HS-27A (cell line): ENCODE measurements around the gene ETDC.
"Not testable (repeated sequence)": the region's sequence is repeated elsewhere in the genome, so short reads cannot be mapped to it uniquely, and the experiment has no call there.

Experiments
- DNase-seq: peaks from one replicate; pipeline ENCODE4 v3.0.0-alpha.2; 2012; ENCODE audit warnings: low read depth, missing footprints

Gene ETDC

DNA sequence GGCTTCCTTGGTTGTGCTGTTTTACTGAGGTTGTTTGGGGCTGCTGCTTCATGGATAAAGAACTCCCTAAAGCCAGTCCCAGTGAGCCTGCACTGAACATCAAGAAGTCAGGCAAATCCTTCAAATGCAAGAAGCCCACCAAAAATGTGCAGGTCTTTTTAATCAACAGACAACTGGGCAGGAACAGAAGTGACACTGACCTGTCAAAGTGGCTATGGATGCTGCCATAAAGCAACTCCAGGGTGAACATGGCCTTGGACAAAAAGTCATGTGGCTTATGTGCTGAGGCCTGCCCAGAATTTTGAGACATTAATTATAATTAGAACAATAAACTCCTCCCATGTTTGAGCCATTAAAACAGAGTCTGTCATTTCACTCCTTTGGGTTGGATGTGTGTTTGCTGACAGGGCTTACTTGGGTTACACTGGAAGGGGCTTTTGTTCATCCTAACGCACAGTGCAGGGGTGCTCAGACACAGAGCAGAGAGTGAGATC lies at the start of gene ETDC:
Gene ETDC (plus strand): TSS at position 51 of the 494 bp plus-strand sequence. CDS start 0 bp downstream, at position 51.
- no peak for DNase-seq

DNA sequence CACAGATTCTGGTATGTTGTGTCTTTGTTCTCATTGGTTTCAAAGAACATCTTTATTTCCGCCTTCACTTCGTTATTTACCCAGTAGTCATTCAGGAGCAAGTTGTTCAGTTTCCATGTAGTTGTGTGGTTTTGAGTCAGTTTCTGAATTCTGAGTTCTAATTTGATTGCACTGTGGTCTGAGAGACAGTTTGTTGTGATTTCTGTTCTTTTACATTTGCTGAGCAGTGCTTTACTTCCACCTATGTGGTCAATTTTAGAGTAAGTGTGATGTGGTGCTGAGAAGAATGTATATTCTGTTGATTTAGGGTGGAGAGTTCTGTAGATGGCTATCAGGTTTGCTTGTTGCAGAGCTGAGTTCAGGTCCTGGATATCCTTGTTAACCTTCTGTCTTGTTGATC lies 48.3 kb upstream of the ETDC start:
- not testable (repeated sequence) for DNase-seq

DNA sequence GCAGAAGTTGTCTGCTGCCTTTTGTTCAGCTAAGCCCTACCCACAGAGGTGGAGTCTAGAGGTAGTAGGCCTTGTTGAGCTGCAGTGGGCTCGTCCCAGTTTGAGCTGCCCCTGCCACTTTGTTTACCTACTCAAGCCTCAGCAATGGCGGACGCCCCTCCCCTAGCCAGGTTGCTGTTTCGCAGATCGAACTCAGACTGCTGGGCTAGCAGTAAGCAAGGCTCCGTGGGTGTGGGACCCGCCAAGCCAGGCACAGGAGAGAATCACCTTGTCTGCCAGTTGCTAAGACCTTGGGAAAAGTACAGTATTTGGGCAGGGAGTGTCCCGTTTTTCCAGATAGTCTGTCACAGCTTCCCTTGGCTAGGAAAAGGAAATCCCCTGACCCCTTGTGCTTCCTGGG lies 45.9 kb upstream of the ETDC start:
- not testable (repeated sequence) for DNase-seq

DNA sequence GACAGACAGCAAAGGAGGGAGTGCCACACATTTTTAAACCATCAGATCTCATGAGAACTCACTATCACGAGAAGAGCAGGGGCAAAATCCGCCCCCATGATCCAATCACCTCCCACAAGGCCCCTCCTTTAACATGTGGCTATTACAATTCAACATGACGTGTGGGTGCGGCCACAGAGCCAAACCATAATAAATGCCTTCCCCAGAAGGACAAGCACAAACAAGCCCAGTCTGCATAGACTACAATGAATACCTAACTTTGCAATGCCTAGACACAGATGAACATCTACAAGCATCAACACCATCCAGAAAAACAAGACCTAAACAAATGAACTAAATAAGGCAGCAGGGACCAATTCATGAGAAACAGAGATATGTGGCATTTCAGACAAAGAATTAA lies 45.1 kb upstream of the ETDC start:
- no peak for DNase-seq

DNA sequence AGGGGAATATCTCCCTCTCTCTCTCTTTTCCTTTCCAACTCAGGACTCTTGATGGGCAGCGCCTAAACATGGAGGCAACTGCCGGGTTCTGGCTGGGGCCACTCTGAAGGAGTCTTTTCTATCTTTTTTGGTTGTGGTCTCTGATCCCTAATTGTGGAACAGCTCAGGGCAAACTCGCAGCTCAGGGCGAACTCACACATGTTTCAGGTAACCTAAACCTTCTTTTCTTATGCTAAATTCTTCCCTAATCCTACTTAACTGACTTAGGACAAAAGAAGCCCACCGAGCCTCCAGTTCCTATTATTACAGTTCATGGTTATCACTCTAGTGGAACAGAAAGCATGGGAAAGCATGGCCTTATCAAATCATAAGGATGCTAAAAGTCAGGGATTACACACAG lies 36.1 kb upstream of the ETDC start:
- no peak for DNase-seq

DNA sequence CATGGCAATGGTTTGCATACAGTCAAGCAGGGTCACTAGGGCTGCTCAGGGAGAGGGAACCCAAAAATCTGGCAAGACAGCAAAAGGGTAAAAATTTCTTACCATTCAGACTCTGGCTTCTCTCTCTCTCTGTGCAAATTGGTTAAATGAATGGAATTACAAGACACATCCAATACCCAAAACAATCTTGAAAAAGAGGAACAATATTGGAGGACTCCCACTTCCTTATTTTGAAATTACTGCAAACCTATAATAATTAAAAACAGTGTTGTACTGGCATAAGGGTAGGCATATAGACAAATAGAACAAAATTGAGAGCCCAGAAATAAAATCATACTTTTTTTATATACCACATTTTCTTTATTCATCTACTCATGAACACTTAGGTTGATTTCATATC lies 33.3 kb upstream of the ETDC start:
- DNase-seq: no peak

DNA sequence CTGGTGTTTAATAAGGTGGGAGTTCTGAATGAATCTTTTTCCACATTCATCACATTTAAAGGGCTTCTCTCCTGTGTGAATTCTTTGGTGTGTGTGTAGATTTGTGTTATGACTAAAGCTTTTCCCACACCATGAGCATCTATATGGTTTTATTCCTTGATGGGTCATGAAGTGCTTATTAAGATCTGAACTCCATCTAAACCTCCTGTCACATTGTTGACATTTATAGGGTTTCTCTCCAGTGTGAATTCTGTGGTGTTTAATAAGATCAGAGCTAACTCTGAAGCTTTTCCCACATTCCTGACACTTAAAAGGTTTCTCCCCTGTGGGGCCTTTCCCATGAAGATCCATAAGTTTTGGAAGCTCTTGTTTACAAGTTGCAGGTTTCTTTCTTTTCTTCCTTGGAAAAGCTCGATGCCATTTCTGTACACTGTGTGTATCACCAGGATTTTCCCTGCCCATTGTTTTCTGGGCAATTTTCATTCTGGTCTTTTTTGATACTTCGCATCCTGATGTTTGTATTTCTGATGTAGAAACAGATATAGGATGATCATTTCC lies 21.9 kb upstream of the ETDC start:
- DNase-seq: no peak

DNA sequence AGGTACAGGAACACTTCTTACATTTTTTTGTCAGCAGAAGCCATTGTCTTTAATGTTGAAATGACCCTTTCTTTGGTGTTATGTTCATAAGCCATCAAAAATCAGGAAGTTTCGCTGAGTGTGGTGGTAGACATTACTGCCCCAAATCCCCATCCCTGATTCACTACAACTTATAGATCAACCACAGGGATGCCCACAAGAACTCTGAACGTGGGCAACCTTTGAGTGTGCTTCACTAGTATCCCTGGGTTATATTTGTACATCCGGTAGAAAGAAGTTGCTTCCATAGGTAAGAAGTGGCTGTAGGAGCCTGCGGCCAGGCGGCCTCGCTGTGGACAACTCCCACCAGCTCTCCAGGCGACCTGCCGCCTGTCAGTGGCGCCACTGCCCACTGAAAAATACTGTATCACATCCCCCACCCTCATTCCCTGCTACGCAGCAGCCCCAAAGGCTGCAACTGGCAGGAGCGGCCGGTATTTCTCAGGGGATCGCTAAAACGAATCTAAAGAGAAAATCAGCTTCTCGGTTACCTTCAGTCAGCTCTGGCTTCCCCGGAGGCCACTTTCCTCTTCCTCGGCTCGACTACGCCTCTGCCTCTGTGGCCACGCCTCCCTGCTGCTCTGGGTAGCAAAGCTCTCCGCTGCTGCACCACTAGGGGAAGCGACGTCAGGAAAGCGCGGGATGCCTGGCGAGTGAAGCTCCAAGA lies 13.9 kb upstream of the ETDC start:
- DNase-seq: no peak

DNA sequence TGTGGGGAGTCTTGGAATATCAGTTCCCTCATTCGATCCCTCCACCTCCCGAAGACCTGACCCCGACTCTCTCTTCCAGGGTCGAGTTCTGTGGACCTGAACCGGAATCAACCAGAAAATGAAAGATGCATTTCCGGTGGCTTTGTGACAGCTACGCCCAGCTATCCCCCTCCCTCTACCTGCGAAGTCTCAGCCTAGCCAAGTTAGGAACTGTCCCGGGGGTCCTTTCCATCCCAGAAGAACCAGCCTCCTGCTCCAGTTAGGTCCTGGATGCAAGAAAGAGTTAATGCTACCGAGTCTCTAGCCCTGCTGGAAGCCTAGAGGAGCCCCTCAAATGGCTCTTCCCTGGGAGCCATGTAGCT lies 13.4 kb upstream of the ETDC start:
- no peak for DNase-seq

DNA sequence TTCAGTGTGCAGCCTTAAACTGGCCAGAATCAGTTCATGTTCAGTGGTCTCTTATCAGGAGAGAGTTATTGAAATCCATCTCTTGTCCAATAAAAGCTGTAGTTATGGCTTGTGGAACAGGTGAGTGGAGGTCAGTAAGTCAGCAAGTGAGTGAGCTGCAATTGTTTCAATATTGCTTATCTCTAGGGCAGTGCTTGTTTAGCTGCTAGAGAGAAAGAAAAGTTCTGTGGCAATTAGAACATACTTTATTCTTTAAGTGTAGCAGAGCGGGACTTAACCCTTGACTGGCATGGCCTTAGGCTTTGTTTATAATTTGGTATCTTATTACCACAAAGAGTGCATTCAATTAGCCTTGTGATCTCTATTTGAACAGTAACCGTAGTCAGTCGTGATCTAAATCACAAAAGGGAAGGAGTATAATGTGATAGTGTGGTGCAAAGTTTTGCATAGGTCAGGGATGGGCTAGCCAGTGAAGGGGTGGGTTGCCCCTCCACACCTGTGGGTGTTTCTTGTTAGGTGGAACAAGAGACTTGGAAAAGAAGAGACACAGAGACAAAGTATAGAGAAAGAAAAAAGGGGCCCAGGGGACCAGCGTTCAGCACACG lies 6.9 kb upstream of the ETDC start:
- DNase-seq: no peak

DNA sequence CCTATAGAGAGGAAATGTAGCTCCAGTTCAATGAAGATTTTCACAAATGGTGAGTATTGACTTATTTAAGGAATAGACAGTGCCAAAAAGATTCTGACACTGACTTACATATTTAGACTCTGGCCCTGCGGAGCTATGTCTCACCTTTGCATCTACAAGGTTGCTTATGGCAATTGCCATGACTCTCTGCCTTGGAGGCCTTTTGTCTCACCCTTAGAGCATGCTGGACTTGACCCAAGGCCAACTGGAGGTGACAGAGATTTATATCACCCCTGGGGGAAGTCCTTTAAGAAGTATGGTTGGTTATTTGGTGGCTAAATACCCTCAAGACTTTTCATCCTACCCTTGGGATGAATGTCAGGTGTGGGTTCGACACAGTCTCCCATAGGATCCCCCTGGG lies 4.5 kb upstream of the ETDC start:
- no peak for DNase-seq

DNA sequence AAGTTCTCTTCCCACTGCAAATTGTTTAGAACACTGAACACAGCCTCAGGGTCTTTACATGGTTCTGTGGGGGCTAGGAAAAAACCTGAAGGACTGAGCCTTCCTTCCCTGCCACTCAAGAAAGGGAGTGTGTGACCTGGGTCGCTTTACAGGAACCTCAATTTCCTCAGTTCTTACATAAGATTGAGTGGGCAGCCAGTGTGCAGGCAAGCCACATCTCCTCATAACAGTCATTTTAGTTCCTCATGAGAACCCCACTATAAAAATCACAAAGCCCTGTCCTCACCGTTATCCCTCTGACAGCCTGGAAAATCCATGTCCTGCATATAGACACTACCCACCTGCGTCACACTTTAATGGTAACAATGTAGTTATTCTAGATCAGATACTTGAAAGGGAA lies 2.1 kb upstream of the ETDC start:
- no peak for DNase-seq

DNA sequence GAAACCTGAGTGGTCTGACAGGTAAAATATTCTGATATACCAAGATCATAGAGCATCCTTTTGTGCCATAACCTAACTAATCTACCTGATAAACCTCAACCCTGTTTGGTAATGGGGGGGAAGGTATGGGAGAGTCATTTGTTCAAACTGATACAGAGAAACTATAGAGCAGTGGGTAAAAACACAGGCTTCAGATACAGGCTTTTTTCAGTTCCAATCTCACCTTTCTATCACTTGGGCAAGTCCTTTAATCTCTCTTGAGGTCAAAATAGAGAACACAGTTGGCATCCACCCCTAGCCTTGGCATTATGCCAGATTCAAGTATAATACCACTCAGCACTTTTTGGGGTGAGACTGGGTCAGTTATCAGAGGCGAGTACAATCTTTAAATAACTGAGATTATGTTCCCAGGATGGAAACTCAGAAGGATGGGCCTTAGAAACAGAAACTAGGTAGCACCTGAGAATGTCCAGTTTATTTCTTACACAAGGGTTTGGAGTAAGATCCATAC lies 880 bp upstream of the ETDC start:
- no peak for DNase-seq

DNA sequence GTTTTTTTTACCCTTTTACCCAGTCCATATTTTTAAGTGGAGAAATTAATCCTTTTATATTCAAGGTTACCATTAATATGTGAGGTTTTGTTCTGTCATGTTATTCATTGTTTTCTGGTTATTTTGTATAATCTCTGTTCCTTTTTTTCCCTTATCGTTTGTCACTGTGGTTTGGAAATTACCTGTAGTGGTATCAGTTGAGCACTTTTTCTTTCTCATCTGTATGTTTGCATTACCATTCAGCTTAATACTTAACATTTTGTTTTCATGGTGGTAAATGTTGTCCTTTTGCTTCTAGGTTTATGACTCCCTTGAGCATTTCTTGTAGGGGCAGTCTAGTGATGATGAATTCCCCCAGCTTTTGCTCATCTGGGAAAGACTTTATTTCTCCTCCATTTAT lies 6.6 kb downstream of the ETDC start:
- no peak for DNase-seq

DNA sequence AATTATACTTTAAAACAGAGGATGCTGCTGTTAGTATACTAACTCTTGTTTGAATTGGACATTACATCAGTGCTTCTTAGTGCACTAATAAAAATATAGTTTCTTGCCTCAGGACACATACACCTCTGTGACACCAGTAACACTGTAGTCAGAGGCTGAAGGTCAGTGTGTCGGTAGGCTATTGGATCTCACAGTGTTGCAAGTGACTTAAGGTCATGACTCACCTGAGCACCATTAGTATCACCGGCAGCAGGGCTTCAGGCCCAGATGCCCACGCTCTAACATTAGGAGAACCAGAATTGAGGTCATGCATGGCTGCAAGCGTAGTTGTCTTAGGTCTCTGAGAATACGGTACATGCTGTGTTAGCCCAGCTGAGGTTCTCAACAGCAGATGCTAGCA lies 15.2 kb downstream of the ETDC start:
- DNase-seq: no peak

DNA sequence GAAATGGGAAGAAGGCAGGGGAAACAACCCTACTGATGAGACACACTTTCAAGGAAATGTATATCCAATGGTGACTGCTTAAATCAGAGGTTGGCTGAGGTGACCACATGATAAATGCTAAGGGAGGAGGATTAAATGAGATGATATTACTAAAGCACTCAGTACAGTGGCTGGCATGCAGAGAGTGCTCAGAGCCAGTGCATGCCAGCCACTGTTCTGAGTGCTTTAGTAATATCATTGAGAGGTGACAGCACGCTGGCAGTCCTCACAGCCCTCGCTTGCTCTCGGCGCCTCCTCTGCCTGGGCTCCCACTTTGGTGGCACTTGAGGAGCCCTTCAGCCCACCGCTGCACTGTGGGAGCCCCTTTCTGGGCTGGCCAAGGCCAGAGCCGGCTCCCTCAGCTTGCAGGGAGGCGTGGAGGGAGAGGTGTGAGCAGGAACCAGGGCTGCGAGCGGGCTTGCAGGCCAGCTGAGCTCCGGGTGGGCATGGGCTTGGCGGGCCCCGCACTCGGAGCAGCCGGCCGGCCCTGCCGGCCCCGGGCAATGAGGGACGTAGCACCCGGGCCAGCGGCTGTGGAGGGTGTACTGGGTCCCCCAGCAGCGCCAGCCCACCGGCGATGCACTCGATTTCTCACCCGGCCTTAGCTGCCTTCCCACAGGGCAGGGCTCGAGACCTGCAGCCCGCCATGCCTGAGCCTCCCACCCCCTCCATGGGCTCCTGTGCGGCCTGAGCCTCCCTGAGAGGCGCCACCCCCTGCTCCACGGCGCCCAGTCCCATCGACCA lies 15.9 kb downstream of the ETDC start:
- DNase-seq: not testable (repeated sequence)

DNA sequence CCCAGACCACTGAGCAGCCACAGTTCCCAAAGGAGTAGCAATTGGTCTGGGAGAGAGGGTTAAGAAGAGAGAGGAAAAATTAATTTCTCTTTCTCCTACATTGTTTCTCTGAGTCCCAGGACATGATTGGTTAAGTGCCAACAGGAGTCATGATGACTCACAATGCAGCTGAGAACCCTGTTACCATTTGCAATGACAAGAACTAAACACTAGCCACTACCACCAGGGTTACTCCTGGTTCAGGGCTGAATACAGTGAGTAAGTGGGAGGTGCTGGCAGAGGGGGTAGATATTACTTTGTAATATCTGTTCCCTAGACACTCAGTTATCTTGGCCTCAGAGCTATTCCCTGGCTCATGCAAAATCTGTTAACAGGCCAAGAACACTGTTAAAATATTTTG lies 18.0 kb downstream of the ETDC start:
- peak; percentile 40 for DNase-seq

DNA sequence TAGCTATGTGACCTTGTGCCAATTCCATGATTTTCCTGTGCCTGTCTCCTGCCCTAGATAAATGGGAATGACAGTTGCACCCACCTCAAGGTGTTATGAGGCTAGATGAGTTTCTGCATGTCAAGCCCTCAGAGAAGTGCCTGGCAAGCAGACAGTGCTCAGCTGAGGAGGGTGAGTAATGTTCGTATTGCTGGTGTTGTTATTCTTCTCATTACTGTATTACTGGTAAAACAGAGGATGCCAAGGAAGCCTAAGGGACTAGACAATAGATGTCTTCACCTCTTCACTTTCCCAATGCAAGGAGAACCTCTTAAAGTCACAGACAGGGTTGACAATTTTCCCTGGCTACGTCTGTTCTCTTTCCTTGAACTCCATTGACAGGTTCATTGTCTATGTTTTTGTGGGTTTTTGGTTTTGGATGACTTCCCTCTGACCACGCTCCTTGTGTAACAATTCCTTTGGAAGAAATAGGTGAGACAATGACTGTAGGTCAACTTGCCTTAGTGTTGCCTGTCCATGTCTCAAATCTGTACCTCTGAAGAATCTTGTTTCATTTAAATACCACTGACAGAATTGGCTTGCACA lies 19.2 kb downstream of the ETDC start:
- no peak for DNase-seq

DNA sequence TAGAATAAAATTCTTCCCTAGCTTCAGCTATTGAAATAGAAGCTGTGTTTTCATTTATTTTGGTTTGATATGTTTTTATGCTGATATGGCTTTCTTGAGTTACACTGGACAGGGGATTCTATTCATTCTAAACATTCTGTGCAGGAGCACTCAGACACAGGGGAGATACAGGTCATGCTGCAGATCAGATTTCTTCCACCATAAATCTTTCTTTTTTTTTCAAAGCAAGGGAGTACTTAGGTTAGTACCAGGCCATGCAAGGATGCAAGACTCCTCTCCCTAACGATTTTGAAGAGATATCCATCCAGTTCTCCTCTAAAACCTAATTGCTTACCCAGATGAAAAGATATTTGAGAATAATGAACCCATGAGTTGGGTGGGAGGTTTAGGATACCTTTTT lies 21.4 kb downstream of the ETDC start:
- DNase-seq: no peak

DNA sequence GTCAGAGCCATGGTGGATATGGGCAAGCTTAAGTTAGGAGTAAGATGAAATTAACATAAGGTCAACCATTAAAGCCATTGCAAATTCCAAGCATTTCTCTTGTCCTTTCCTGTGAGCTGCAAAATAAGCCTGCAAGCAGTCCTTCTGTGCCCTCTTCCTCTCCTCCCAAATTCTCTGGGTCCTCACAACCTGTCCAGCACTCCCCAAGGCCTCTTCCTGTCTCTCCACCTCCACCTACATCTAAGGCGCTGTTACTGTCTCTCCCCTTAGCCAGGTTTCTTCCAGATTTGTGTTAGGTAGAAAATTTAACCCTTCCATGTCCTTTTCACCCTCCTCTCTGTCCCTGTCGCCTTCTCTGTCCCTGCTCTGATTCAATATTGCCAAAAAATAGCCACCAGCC lies 22.2 kb downstream of the ETDC start:
- no peak for DNase-seq

DNA sequence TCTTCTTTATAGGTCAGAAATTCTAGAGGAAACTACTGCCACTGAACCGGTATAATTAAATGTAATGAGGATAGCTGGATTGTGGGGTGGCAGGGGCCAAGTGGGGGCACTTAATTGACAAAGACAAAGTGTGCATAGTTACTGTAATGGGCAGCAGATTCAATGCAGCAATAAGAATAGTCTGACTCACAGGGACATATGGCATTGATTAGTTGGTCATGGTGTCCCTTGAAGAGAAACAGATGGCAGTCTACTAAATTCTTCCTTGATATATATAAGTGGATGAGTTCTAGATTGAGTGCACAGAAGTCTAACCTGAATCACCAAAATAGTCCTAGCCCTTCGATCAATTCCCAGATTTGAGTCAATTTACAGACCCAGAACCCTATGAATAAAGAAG lies 31.6 kb downstream of the ETDC start:
- no peak for DNase-seq

DNA sequence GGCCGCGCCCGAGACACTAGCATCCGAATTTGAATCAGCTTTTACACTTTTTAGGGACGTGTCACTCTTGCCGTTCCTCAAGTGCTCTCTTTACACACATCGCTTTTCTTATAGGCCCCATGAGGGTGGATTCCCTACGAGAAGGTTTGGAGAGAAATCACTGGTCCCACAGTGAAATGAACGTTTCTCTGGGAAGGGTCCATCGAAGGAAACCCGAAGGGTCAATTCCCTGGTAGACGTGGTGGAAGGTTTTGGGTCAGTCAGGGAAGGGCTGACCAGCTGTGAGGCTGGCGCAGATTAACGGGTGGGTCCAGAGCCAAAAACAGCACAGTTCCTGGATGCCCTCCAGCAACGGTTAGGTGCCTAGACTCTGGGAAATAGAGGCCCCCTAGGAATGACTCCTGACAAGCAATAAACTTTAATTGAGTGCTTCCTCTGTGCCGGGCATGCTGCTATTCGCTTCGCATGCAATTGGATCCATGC lies 35.9 kb downstream of the ETDC start:
- peak; percentile 19 for DNase-seq
